Measurements from ENCODE around the gene GPN2.

Gene GPN2

GRCh38 chr1:26864610-26865480 lies 25.2 kb downstream of the GPN2 start:
- TF ChIP-seq CTCF (IDR thresholded peaks at IDR 0.05; ENCODE audit: low read depth, low read length) (no peak), EZH2phosphoT487 (IDR thresholded peaks at IDR 0.05; ENCODE audit: low read depth) (no peak)
- H3K36me3 ChIP-seq (replicated peaks; ENCODE audit: low read depth, low read length) = no peaks in the 10 kb centered on the region
- peak overlapping the region; percentile 98 for H3K27ac ChIP-seq (ENCODE audit: low read length)

GRCh38 chr1:26863685-26864077 lies 26.4 kb downstream of the GPN2 start:
- Histone ChIP-seq H3K36me3 (replicated peaks; ENCODE audit: low read depth, low read length) (no peaks in the 10 kb centered on the region), H2AFZ (ENCODE audit: low read depth, low read length) (no peak overlapping the region), H3K4me3 (ENCODE audit: low read length) (peak overlapping the region; percentile 95), H3K9ac (ENCODE audit: low read length) (peak overlapping the region; percentile 94), H3K4me2 (ENCODE audit: low read length) (peak overlapping the region; percentile 87), H4K20me1 (ENCODE audit: insufficient read depth, low read length) (no peaks in the 10 kb centered on the region), H3K4me1 (ENCODE audit: low read length) (peaks cover 10% of the 10 kb centered on the region; the same call in 1 of the 2 replicates), H3K79me2 (ENCODE audit: low read length) (no peaks in the 10 kb centered on the region), H3K27ac (ENCODE audit: low read length) (no peak overlapping the region), H3K9me3 (ENCODE audit: insufficient read depth, low read length) (no peaks in the 10 kb centered on the region), H3K27me3 (ENCODE audit: low read depth, low read length) (no peaks in the 10 kb centered on the region)
- no peak for TF ChIP-seq EZH2phosphoT487 (IDR thresholded peaks at IDR 0.05; ENCODE audit: low read depth)
- no peak for TF ChIP-seq CTCF (IDR thresholded peaks at IDR 0.05; ENCODE audit: low read depth, low read length)

More at GRCh38 chr1:26864610-26865480, 25.2 kb downstream of the GPN2 start:
- Histone ChIP-seq H3K27me3 (ENCODE audit: low read depth, low read length) (no peaks in the 10 kb centered on the region), H4K20me1 (ENCODE audit: insufficient read depth, low read length) (no peaks in the 10 kb centered on the region), H3K4me3 (ENCODE audit: low read length) (peak overlapping the region; percentile 95), H3K79me2 (ENCODE audit: low read length) (no peaks in the 10 kb centered on the region), H3K4me2 (ENCODE audit: low read length) (peak overlapping the region; percentile 98), H3K9me3 (ENCODE audit: insufficient read depth, low read length) (no peaks in the 10 kb centered on the region), H2AFZ (ENCODE audit: low read depth, low read length) (no peak overlapping the region), H3K4me1 (ENCODE audit: low read length) (peaks cover 10% of the 10 kb centered on the region; the same call in 1 of the 2 replicates), H3K9ac (ENCODE audit: low read length) (peak overlapping the region; percentile 100)

- Histone ChIP-seq H3K27me3 (ENCODE audit: low read depth, low read length) (no peaks in the 10 kb centered on the region), H2AFZ (ENCODE audit: low read depth, low read length) (no peak within 1 kb of the TSS), H3K9me3 (ENCODE audit: insufficient read depth, low read length) (no peaks in the 10 kb centered on the region), H4K20me1 (ENCODE audit: insufficient read depth, low read length) (no peaks in the 10 kb centered on the region), H3K4me1 (ENCODE audit: low read length) (peaks cover 10% of the 10 kb centered on the region; the same call in 1 of the 2 replicates), H3K79me2 (ENCODE audit: low read length) (no peaks in the 10 kb centered on the region), H3K27ac (ENCODE audit: low read length) (peak within 1 kb of the TSS; percentile 84; the same call in 1 of the 2 replicates), H3K4me3 (ENCODE audit: low read length) (peak within 1 kb of the TSS; percentile 95), H3K36me3 (replicated peaks; ENCODE audit: low read depth, low read length) (no peaks in the 10 kb centered on the region), H3K4me2 (ENCODE audit: low read length) (peak within 1 kb of the TSS; percentile 87), H3K9ac (ENCODE audit: low read length) (peak within 1 kb of the TSS; percentile 94)
- TF ChIP-seq CTCF (IDR thresholded peaks at IDR 0.05; ENCODE audit: low read depth, low read length) = peak; percentile 40
- no peak for TF ChIP-seq EZH2phosphoT487 (IDR thresholded peaks at IDR 0.05; ENCODE audit: low read depth)
These were observed 27.1 kb downstream of the GPN2 start, which contains the start of gene SFN for GRCh38 chr1:26862781-26863684. Gene SFN (plus strand): TSS chr1:26863149. CDS start chr1:26863213, 64 bp downstream.
